CD4-positive, alpha-beta T cell treated with Interleukin-6 at 100 ng/mL for 8 hours (primary cell): ENCODE data around the gene RNF8.
"Not testable (repeated sequence)": the region's sequence is repeated elsewhere in the genome, so short reads cannot be mapped to it uniquely, and the experiment has no call there.

Experiments
- DNase-seq: peaks from one replicate; pipeline ENCODE4 v3.0.0-alpha.2; 2020; ENCODE audit warnings: mixed read lengths, low spot score

Gene RNF8

GRCh38 chr6:37321516-37322415 is 32.0 kb upstream of the RNF8 start:
- DNase-seq: no peak

GRCh38 chr6:37323580-37323979 is 30.2 kb upstream of the RNF8 start:
- DNase-seq: no peak

GRCh38 chr6:37324131-37325033 is 29.4 kb upstream of the RNF8 start:
- no peak for DNase-seq

GRCh38 chr6:37330345-37330744 is 23.4 kb upstream of the RNF8 start:
- not testable (repeated sequence) for DNase-seq

- no peak for DNase-seq
Measured at GRCh38 chr6:37331047-37331446, 22.7 kb upstream of the RNF8 start.

GRCh38 chr6:37332894-37333293 is 20.9 kb upstream of the RNF8 start:
- DNase-seq: no peak

GRCh38 chr6:37334047-37334446 is 19.7 kb upstream of the RNF8 start:
- DNase-seq: no peak

- DNase-seq: not testable (repeated sequence)
Measured at GRCh38 chr6:37338317-37338716, 15.5 kb upstream of the RNF8 start.

GRCh38 chr6:37338745-37339255 is 15.0 kb upstream of the RNF8 start:
- no peak for DNase-seq

GRCh38 chr6:37339741-37340638 is 13.8 kb upstream of the RNF8 start:
- DNase-seq: no peak

- DNase-seq: no peak
Measured at GRCh38 chr6:37340639-37340943, 13.2 kb upstream of the RNF8 start.

GRCh38 chr6:37343248-37343647 is 10.5 kb upstream of the RNF8 start:
- DNase-seq: no peak

GRCh38 chr6:37344308-37344707 is 9.5 kb upstream of the RNF8 start:
- no peak for DNase-seq

- not testable (repeated sequence) for DNase-seq
Measured at GRCh38 chr6:37345804-37346203, 8.0 kb upstream of the RNF8 start.

GRCh38 chr6:37347177-37347576 is 6.6 kb upstream of the RNF8 start:
- DNase-seq: no peak

GRCh38 chr6:37347670-37348111 is 6.1 kb upstream of the RNF8 start:
- no peak for DNase-seq

GRCh38 chr6:37351027-37351426 is 2.8 kb upstream of the RNF8 start:
- DNase-seq: no peak

GRCh38 chr6:37352384-37352783 is 1.4 kb upstream of the RNF8 start:
- DNase-seq: no peak

GRCh38 chr6:37354526-37355384 is 972 bp downstream of the RNF8 start:
- DNase-seq: no peak

GRCh38 chr6:37357288-37357687 is 3.5 kb downstream of the RNF8 start:
- DNase-seq: no peak

GRCh38 chr6:37357860-37358259 is 4.1 kb downstream of the RNF8 start:
- no peak for DNase-seq
